Measurements from ENCODE around the gene MDGA2.

DNA sequence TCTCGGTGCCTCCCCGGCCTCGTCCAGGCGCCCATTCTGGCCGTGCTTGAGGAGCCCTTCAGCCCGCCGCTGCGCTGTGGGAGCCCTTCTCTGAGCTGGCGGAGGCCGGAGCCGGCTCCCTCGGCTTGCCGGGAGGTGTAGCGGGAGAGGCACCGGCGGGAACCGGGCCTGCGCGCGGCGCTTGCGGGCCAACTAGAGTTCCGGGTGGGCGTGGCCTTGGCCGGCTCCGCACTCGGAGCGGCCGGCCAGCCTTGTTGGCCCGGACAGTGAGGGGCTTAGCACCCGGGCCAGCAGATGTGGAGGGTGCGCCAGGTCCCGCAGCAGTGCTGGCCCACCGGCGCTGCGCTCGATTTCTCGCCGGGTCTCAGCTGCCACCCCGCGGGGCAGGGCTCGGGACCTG lies 855.1 kb downstream of the MDGA2 start:
- no peak for TF ChIP-seq POLR2A (IDR thresholded peaks at IDR 0.05)
- TF ChIP-seq, protein P1, sequence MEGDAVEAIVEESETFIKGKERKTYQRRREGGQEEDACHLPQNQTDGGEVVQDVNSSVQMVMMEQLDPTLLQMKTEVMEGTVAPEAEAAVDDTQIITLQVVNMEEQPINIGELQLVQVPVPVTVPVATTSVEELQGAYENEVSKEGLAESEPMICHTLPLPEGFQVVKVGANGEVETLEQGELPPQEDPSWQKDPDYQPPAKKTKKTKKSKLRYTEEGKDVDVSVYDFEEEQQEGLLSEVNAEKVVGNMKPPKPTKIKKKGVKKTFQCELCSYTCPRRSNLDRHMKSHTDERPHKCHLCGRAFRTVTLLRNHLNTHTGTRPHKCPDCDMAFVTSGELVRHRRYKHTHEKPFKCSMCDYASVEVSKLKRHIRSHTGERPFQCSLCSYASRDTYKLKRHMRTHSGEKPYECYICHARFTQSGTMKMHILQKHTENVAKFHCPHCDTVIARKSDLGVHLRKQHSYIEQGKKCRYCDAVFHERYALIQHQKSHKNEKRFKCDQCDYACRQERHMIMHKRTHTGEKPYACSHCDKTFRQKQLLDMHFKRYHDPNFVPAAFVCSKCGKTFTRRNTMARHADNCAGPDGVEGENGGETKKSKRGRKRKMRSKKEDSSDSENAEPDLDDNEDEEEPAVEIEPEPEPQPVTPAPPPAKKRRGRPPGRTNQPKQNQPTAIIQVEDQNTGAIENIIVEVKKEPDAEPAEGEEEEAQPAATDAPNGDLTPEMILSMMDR (IDR thresholded peaks at IDR 0.05), result no peak

Data from heart left ventricle (tissue), 13 donors.